BJ (cell line): ENCODE data around the gene FXYD1. TPM values are rescaled to one million over a fixed set of nuclear protein-coding genes. Genes with fewer than 3 reads are reported as not detected.

ENCODE experiments used
- CTCF ChIA-PET: fragments of 350-600 bp; formaldehyde crosslinking; extraction: SDS; loops from one replicate; lab custom pipeline; 2021; ENCODE audit warnings: antibody characterized with exemption, inconsistent platforms; lab: Yijun Ruan, JAX
- POLR2A ChIA-PET: fragments of 300-600 bp; sonication (Branson Sonifier 250); formaldehyde crosslinking; extraction: SDS; loops from one replicate; lab custom pipeline; 2021; ENCODE audit warnings: antibody characterized with exemption; lab: Charles Lee
- DNase-seq: peaks from one replicate; pipeline ENCODE4 v3.0.0-alpha.2; 2011; ENCODE audit warnings: low read depth
- H3K27me3 ChIP-seq: 2 replicates; pipeline ENCODE4 v1.6.0; 2011; ENCODE audit warnings: low read length; ENCODE audit not compliant: control insufficient read depth, insufficient read depth
- H3K36me3 ChIP-seq: 2 replicates; pipeline ENCODE4 v1.5.1; 2011; ENCODE audit warnings: low read length; ENCODE audit not compliant: control insufficient read depth, insufficient read depth
- H3K4me3 ChIP-seq: 2 replicates; pipeline ENCODE4 v1.5.1; 2011; ENCODE audit warnings: low read depth, mild to moderate bottlenecking, control low read depth, low read length
- CTCF ChIP-seq: IDR thresholded peaks from 2 replicates; pipeline ENCODE4 v1.5.1; 2011; ENCODE audit warnings: low read depth, mild to moderate bottlenecking, control low read depth, inconsistent platforms, low read length, moderate library complexity; ENCODE audit not compliant: insufficient read depth
- polyA plus RNA-seq: library from polyadenylated mRNA; depleted of rRNA; stranded (reverse); fragments of >200 nt; gene quantifications from 2 replicates; pipeline ENCODE4 v1.2.3, GENCODE V29; 2011

The FXYD1 gene
- polyA plus RNA-seq, 1 experiment, result 4.0 TPM

GRCh38 chr19:35171730-35172129 lies 33.1 kb downstream of the FXYD1 start:
- no peak for TF ChIP-seq CTCF
- ChIA-PET POLR2A (no interaction called here), CTCF (no interaction called here)
- H3K27me3 ChIP-seq, result no peaks in the 10 kb centered on the region
- H3K4me3 ChIP-seq, result no peak overlapping the region
- DNase-seq, result no peak
- peaks cover 6% of the 10 kb centered on the region for H3K36me3 ChIP-seq

- H3K4me3 ChIP-seq, result no peak overlapping the region
- no peaks in the 10 kb centered on the region for H3K27me3 ChIP-seq
- ChIA-PET CTCF (no interaction called here), POLR2A (no interaction called here)
- DNase-seq, result no peak
- peaks cover 2% of the 10 kb centered on the region; the same call in 1 of the 2 replicates for H3K36me3 ChIP-seq
- no peak for TF ChIP-seq CTCF
Observed at GRCh38 chr19:35174226-35174625, 35.6 kb downstream of the FXYD1 start.

GRCh38 chr19:35176181-35176570 lies 37.6 kb downstream of the FXYD1 start:
- ChIA-PET POLR2A (no interaction called here), CTCF (no interaction called here)
- no peak overlapping the region for H3K4me3 ChIP-seq
- no peaks in the 10 kb centered on the region for H3K36me3 ChIP-seq
- DNase-seq, result no peak
- no peaks in the 10 kb centered on the region; the same call in 1 of the 2 replicates for H3K27me3 ChIP-seq
- no peak for TF ChIP-seq CTCF

- TF ChIP-seq CTCF, result no peak
- peaks cover 4% of the 10 kb centered on the region; the same call in 1 of the 2 replicates for H3K27me3 ChIP-seq
- H3K4me3 ChIP-seq, result no peak overlapping the region
- CTCF ChIA-PET, result interaction anchor here (1.4 kb wide), 1 partner anchor 24 kb away, joined by 5 read pairs; no protein-coding TSS in a partner anchor
- POLR2A ChIA-PET, result no interaction called here
- DNase-seq, result no peak
- H3K36me3 ChIP-seq, result no peaks in the 10 kb centered on the region
Observed at GRCh38 chr19:35177377-35178274, 39.0 kb downstream of the FXYD1 start.

- ChIA-PET CTCF (no interaction called here), POLR2A (no interaction called here)
- Histone ChIP-seq H3K4me3 (no peak overlapping the region), H3K36me3 (no peaks in the 10 kb centered on the region), H3K27me3 (peaks cover 4% of the 10 kb centered on the region; the same call in 1 of the 2 replicates)
- no peak for DNase-seq
- no peak for TF ChIP-seq CTCF
Observed at GRCh38 chr19:35178701-35179100, 40.1 kb downstream of the FXYD1 start.
